Measurements from ENCODE around the gene PHF12. TPM values are rescaled to one million over a fixed set of nuclear protein-coding genes. Genes with fewer than 3 reads are reported as not detected.

Gene PHF12
- total and polyA plus RNA-seq, 2 of the 13 experiments (the other 11 are each of a cell fraction or from before 2014, with no cell fraction given), result 9.8 to 17.1 TPM

DNA sequence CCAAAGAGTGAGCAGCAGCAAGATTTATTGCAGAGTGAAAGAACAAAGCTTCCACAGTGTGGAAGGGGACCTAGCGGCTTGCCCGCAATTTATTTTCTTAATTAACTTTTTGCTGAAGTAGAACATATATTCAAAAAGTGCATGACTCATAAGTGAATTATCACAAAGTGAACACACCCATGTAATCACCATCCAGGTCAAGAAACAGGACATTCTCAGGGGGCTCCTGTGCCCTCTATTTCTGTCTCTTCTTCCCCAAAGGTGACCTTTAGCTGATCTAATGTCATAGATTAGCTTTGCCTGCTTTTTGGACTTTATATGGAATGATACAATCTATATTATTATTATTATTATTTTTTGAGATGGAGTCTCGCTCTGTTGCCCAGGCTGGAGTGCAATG lies 76.6 kb downstream of the PHF12 start (continued):
- TF ChIP-seq, protein P1, sequence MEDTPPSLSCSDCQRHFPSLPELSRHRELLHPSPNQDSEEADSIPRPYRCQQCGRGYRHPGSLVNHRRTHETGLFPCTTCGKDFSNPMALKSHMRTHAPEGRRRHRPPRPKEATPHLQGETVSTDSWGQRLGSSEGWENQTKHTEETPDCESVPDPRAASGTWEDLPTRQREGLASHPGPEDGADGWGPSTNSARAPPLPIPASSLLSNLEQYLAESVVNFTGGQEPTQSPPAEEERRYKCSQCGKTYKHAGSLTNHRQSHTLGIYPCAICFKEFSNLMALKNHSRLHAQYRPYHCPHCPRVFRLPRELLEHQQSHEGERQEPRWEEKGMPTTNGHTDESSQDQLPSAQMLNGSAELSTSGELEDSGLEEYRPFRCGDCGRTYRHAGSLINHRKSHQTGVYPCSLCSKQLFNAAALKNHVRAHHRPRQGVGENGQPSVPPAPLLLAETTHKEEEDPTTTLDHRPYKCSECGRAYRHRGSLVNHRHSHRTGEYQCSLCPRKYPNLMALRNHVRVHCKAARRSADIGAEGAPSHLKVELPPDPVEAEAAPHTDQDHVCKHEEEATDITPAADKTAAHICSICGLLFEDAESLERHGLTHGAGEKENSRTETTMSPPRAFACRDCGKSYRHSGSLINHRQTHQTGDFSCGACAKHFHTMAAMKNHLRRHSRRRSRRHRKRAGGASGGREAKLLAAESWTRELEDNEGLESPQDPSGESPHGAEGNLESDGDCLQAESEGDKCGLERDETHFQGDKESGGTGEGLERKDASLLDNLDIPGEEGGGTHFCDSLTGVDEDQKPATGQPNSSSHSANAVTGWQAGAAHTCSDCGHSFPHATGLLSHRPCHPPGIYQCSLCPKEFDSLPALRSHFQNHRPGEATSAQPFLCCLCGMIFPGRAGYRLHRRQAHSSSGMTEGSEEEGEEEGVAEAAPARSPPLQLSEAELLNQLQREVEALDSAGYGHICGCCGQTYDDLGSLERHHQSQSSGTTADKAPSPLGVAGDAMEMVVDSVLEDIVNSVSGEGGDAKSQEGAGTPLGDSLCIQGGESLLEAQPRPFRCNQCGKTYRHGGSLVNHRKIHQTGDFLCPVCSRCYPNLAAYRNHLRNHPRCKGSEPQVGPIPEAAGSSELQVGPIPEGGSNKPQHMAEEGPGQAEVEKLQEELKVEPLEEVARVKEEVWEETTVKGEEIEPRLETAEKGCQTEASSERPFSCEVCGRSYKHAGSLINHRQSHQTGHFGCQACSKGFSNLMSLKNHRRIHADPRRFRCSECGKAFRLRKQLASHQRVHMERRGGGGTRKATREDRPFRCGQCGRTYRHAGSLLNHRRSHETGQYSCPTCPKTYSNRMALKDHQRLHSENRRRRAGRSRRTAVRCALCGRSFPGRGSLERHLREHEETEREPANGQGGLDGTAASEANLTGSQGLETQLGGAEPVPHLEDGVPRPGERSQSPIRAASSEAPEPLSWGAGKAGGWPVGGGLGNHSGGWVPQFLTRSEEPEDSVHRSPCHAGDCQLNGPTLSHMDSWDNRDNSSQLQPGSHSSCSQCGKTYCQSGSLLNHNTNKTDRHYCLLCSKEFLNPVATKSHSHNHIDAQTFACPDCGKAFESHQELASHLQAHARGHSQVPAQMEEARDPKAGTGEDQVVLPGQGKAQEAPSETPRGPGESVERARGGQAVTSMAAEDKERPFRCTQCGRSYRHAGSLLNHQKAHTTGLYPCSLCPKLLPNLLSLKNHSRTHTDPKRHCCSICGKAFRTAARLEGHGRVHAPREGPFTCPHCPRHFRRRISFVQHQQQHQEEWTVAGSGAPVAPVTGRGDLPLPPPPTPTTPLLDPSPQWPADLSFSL (CRISPR knock-in tag; IDR thresholded peaks at IDR 0.05), result no peak
- TF ChIP-seq NCOA5 (CRISPR knock-in tag; IDR thresholded peaks at IDR 0.05) (no peak), ZBTB7B (CRISPR knock-in tag; IDR thresholded peaks at IDR 0.05) (no peak), SP1 (IDR thresholded peaks at IDR 0.05) (no peak), SP1 (CRISPR knock-in tag; IDR thresholded peaks at IDR 0.05) (no peak), NRL (CRISPR knock-in tag; IDR thresholded peaks at IDR 0.05; ENCODE audit: borderline replicate concordance) (no peak), KMT2A (CRISPR knock-in tag; IDR thresholded peaks at IDR 0.05) (no peak), RFX1 (IDR thresholded peaks at IDR 0.05) (no peak)
- TF ChIP-seq, protein P2, sequence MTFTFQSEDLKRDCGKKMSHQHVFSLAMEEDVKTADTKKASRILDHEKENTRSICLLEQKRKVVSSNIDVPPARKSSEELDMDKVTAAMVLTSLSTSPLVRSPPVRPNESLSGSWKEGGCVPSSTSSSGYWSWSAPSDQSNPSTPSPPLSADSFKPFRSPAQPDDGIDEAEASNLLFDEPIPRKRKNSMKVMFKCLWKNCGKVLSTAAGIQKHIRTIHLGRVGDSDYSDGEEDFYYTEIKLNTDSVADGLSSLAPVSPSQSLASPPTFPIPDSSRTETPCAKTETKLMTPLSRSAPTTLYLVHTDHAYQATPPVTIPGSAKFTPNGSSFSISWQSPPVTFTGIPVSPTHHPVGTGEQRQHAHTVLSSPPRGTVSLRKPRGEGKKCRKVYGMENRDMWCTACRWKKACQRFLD (CRISPR knock-in tag; IDR thresholded peaks at IDR 0.05; ENCODE audit: borderline replicate concordance), result no peak
